Right forelimb (tissue), 1 donor: Measurements from ENCODE around the gene SKIC8.
A peak's percentile ranks its signal among the peaks of the same experiment; 100 is the strongest.

Source experiments
- DNase-seq: peaks from one replicate; pipeline ENCODE4 v3.0.0-alpha.2; 2018

The SKIC8 gene

GRCh38 chr15:78247911-78248310 lies 51.5 kb downstream of the SKIC8 start:
- DNase-seq, result no peak

- peak; percentile 19 for DNase-seq
Observed at GRCh38 chr15:78245976-78246620, 53.3 kb downstream of the SKIC8 start.

- peak; percentile 2 for DNase-seq
Observed at GRCh38 chr15:78245392-78245791, 54.0 kb downstream of the SKIC8 start.

GRCh38 chr15:78244893-78245292 lies 54.5 kb downstream of the SKIC8 start:
- peak; percentile 2 for DNase-seq

- peak; percentile 23 for DNase-seq
Observed at GRCh38 chr15:78244101-78244500, 55.3 kb downstream of the SKIC8 start.

- peak; percentile 43 for DNase-seq
Observed at GRCh38 chr15:78243491-78243941, 55.9 kb downstream of the SKIC8 start.

- DNase-seq, result peak; percentile 2
Observed at GRCh38 chr15:78243058-78243457, 56.4 kb downstream of the SKIC8 start.

GRCh38 chr15:78242128-78242527 lies 57.3 kb downstream of the SKIC8 start:
- peak; percentile 29 for DNase-seq

- DNase-seq, result peak; percentile 92
Observed at GRCh38 chr15:78241017-78241416, 58.4 kb downstream of the SKIC8 start.

- peak; percentile 22 for DNase-seq
Observed at GRCh38 chr15:78239811-78240210, 59.6 kb downstream of the SKIC8 start.

GRCh38 chr15:78237146-78237545 lies 62.3 kb downstream of the SKIC8 start:
- no peak for DNase-seq

- no peak for DNase-seq
Observed at GRCh38 chr15:78236491-78236890, 62.9 kb downstream of the SKIC8 start.

- DNase-seq, result peak; percentile 30
Observed at GRCh38 chr15:78234515-78235040, 64.8 kb downstream of the SKIC8 start, which contains the start of gene ACSBG1. TSS of gene ACSBG1 (minus strand) at chr15:78234565. CDS start at chr15:78234501, 64 bp downstream.

GRCh38 chr15:78233496-78233895 lies 65.9 kb downstream of the SKIC8 start:
- DNase-seq, result no peak
